GM12801 (cell line): Measurements from ENCODE around the gene C4orf54.

Experiments used
- CTCF ChIP-seq: IDR thresholded peaks from one replicate; pipeline ENCODE4 v1.5.1; 2011; ENCODE audit warnings: control low read depth; ENCODE audit not compliant: insufficient read length; ENCODE audit errors: extremely low read depth

The C4orf54 gene

GRCh38 chr4:99651811-99652485 is 5.7 kb downstream of the C4orf54 start:
- no peak for TF ChIP-seq CTCF

GRCh38 chr4:99651016-99651769 is 6.4 kb downstream of the C4orf54 start:
- no peak for TF ChIP-seq CTCF

GRCh38 chr4:99649778-99650177 is 7.8 kb downstream of the C4orf54 start:
- TF ChIP-seq CTCF, result no peak

- no peak for TF ChIP-seq CTCF
Measured at GRCh38 chr4:99649208-99649607, 8.4 kb downstream of the C4orf54 start.

GRCh38 chr4:99648321-99648720 is 9.3 kb downstream of the C4orf54 start:
- TF ChIP-seq CTCF, result no peak

GRCh38 chr4:99647071-99647470 is 10.6 kb downstream of the C4orf54 start:
- TF ChIP-seq CTCF, result no peak

- TF ChIP-seq CTCF, result no peak
Measured at GRCh38 chr4:99645638-99646037, 12.0 kb downstream of the C4orf54 start.
